Spleen (tissue), 7 donors: ENCODE measurements around the gene SDK2.

Experiments used
- CTCF ChIP-seq, 11 experiments: fragments of 200-600 bp in 7 of 11; fragments of 450-650 bp in 4 of 11; sonication (generic) in 4 of 11; IDR thresholded peaks in 8 of 11; conservative IDR thresholded peaks in 3 of 11; 1 replicate in 7 of 11; 2 replicates in 4 of 11; pipeline versions ENCODE4 v1.4.0 to v1.8.0; 2016 to 2021; ENCODE audit warnings: antibody characterized with exemption in 11 of 11, inconsistent platforms in 4 of 11, mild to moderate bottlenecking in 1 of 11
- POLR2A ChIP-seq, 3 donors: fragments of 450-650 bp; IDR thresholded peaks; one replicate each; pipeline ENCODE4 v1.5.1; 2017; ENCODE audit warnings: antibody characterized with exemption in 3 of 3, mild to moderate bottlenecking in 1 of 3
- POLR2AphosphoS5 ChIP-seq, 3 donors: sonication (generic); formaldehyde crosslinking; IDR thresholded peaks; one replicate each; pipeline ENCODE4 v1.5.1; 2017; ENCODE audit warnings: antibody characterized with exemption in 3 of 3
- donor health status: DM: no; HTN: no; CAD: no; lungs with moderate emphysema.
- donor health status: DM: no; HTN: no; CAD: no.
- donor health status: DM: no; HTN: no; CAD: no.

DNA sequence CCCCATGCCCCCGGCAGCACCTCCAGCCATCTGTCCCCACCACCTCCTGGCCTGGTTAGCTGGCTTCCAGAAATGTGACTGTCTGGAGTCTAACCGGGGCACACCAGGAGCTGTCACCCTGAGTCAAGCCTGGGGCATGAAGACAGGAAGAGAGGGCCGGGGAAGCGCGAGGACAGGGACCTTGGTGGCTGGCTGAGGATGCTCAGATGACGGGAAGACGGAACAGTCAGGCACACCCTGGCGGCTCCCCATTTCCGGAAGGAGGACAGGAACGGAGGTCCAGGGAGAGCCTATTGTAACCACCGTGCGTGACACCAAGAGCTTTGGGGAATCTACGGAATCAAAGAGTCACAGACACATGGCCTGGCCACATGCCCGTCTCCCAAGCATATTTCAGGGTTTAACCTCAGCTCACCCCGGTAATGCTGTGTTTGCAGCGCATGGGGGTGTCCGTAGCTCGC is 51.7 kb downstream of the SDK2 start:
- TF ChIP-seq CTCF (IDR thresholded peaks at IDR 0.05 in 8 of 11, conservative IDR thresholded peaks at IDR 0.05 in 3 of 11) = no peak
- no peak for TF ChIP-seq POLR2A (IDR thresholded peaks at IDR 0.05)
- TF ChIP-seq POLR2AphosphoS5 (IDR thresholded peaks at IDR 0.05) = no peak
